Neural cell (in vitro differentiated cells): ENCODE data around the gene MCTP2. TPM values are rescaled to one million over a fixed set of nuclear protein-coding genes. Genes with fewer than 3 reads are reported as not detected.

ENCODE experiments used
- H2AFZ ChIP-seq: fragments of 200-600, 300-800 bp; sonication (generic), shearing (Covaris generic); 2 replicates; pipeline ENCODE4 v1.6.0; 2014; ENCODE audit warnings: low read depth, mild to moderate bottlenecking, antibody characterized with exemption, low read length, moderate library complexity
- H3F3A ChIP-seq: fragments of 200-600 bp; shearing (Covaris generic); 2 replicates; pipeline ENCODE4 v1.6.1; 2016; ENCODE audit warnings: mild to moderate bottlenecking, moderate library complexity, mixed read lengths, antibody characterized with exemption, low read length; ENCODE audit not compliant: insufficient read depth, poor library complexity, severe bottlenecking
- H3K27ac ChIP-seq: fragments of 200-600, 300-800 bp; sonication (generic), shearing (Covaris generic); 2 replicates; pipeline ENCODE4 v1.5.1; 2014; ENCODE audit warnings: mild to moderate bottlenecking, low read length, moderate library complexity
- H3K27me3 ChIP-seq: fragments of 300-800, 200-600 bp; sonication (generic), shearing (Covaris generic); 2 replicates; pipeline ENCODE4 v1.6.0; 2014; ENCODE audit warnings: mild to moderate bottlenecking, low read depth, low read length, moderate library complexity; ENCODE audit not compliant: insufficient read depth
- H3K36me3 ChIP-seq: fragments of 300-800, 200-600 bp; sonication (generic), shearing (Covaris generic); 2 replicates; pipeline ENCODE4 v1.5.1; 2014; ENCODE audit warnings: mild to moderate bottlenecking, antibody characterized with exemption, low read length, moderate library complexity; ENCODE audit not compliant: insufficient read depth
- H3K4me2 ChIP-seq: fragments of 300-800, 200-600 bp; sonication (generic), shearing (Covaris generic); 2 replicates; pipeline ENCODE4 v1.6.0; 2014; ENCODE audit warnings: mild to moderate bottlenecking, low read length
- H3K4me3 ChIP-seq: fragments of 300-800, 200-600 bp; sonication (generic), shearing (Covaris generic); 2 replicates; pipeline ENCODE4 v1.5.1; 2014; ENCODE audit warnings: mild to moderate bottlenecking, low read length, moderate library complexity
- H3K79me2 ChIP-seq: fragments of 200-600 bp; shearing (Covaris generic); replicated peaks from 2 replicates; pipeline ENCODE4 v1.6.0; 2014; ENCODE audit warnings: mild to moderate bottlenecking, low read length, moderate library complexity; ENCODE audit not compliant: insufficient read depth
- H3K9ac ChIP-seq: fragments of 300-800, 200-600 bp; sonication (generic), shearing (Covaris generic); 2 replicates; pipeline ENCODE4 v1.6.1; 2016; ENCODE audit warnings: mild to moderate bottlenecking, low read length, mixed read lengths
- H3K9me2 ChIP-seq: fragments of 200-600 bp; shearing (Covaris generic); 2 replicates; pipeline ENCODE4 v1.6.1; 2016; ENCODE audit warnings: mild to moderate bottlenecking, low read length, mixed read lengths; ENCODE audit not compliant: insufficient read depth
- H3K9me3 ChIP-seq: fragments of 200-600, 300-800 bp; sonication (generic), shearing (Covaris generic); 2 replicates; pipeline ENCODE4 v1.6.1; 2016; ENCODE audit warnings: mild to moderate bottlenecking, mixed run types, low read length, moderate library complexity, mixed read lengths
- H4K20me1 ChIP-seq: fragments of 200-600 bp; shearing (Covaris generic); 2 replicates; pipeline ENCODE4 v1.6.1; 2016; ENCODE audit warnings: mild to moderate bottlenecking, mixed run types; ENCODE audit not compliant: insufficient read depth
- EP300 ChIP-seq: fragments of 450-650 bp; conservative IDR thresholded peaks from 2 replicates; pipeline ENCODE4 v1.6.1; 2014; ENCODE audit warnings: antibody characterized with exemption, mild to moderate bottlenecking, moderate library complexity; ENCODE audit not compliant: poor library complexity, severe bottlenecking
- EZH2 ChIP-seq: fragments of 200-600, 300-800 bp; shearing (Covaris generic), sonication (generic); IDR thresholded peaks from 2 replicates; pipeline ENCODE4 v1.6.1; 2014; ENCODE audit warnings: antibody characterized with exemption, low read length, borderline replicate concordance, mild to moderate bottlenecking; ENCODE audit not compliant: insufficient read depth, poor library complexity, severe bottlenecking
- MXI1 ChIP-seq: fragments of 450-650 bp; conservative IDR thresholded peaks from 2 replicates; pipeline ENCODE4 v1.6.1; 2014; ENCODE audit warnings: antibody characterized with exemption, mild to moderate bottlenecking; ENCODE audit not compliant: poor library complexity, severe bottlenecking
- POLR2AphosphoS5 ChIP-seq: IDR thresholded peaks from 2 replicates; pipeline ENCODE4 v1.6.1; 2012
- RAD21 ChIP-seq: fragments of 450-650 bp; conservative IDR thresholded peaks from 2 replicates; pipeline ENCODE4 v1.6.1; 2014; ENCODE audit warnings: antibody characterized with exemption, mild to moderate bottlenecking, moderate library complexity
- SMC3 ChIP-seq: fragments of 450-650 bp; conservative IDR thresholded peaks from 2 replicates; pipeline ENCODE4 v1.6.1; 2014; ENCODE audit warnings: antibody characterized with exemption, mild to moderate bottlenecking, moderate library complexity; ENCODE audit not compliant: poor library complexity
- TAF1 ChIP-seq: IDR thresholded peaks from 2 replicates; pipeline ENCODE4 v1.6.1; 2012; ENCODE audit warnings: low read depth
- polyA plus RNA-seq: library from polyadenylated mRNA; depleted of rRNA; stranded (reverse); fragments of >200 nt; gene quantifications from 2 replicates; pipeline ENCODE4 v1.2.3, GENCODE V29; 2014
- TF ChIP-seq, protein P1 (sequence below): IDR thresholded peaks from 2 replicates; pipeline ENCODE4 v1.6.1; 2012; ENCODE audit warnings: borderline replicate concordance
- TF ChIP-seq, protein P2 (sequence below): fragments of 450-650 bp; IDR thresholded peaks from 2 replicates; pipeline ENCODE4 v1.5.1; 2014; ENCODE audit warnings: antibody characterized with exemption, mild to moderate bottlenecking, moderate library complexity; ENCODE audit not compliant: poor library complexity, severe bottlenecking

Gene MCTP2
- polyA plus RNA-seq, 1 donor from 2014 or later = not detected

DNA sequence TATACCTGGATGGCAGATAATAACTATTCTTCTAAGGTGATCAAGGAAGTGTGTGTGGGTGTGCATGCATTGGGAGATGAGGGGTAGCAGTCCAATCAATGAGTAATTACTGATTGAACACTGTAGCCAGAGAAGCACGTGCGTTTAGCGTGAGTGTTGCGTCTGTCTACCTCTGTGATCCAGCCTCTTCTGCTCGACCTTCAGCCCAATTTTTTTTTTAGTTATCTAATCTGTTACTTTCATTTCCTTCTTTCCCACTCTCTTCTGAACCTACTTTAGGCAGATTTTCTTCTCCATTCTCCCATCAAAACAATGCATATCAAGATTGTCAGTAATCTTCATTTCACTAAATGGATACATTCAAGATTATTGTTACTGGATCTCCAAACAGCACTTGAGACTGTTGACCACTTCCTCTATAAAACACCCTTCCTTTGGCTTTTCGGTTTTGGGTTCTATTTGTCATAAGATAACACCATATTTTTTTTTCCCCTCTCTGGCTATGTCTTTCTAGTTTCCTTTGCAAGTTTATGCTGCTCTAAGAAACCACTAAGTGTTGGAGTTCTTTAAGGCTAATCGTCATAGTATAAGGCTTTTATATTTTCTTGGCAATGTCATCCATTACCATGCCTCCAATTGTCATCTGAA lies 41.0 kb downstream of the MCTP2 start:
- Histone ChIP-seq H3F3A (no peaks in the 10 kb centered on the region), H3K36me3 (no peaks in the 10 kb centered on the region), H3K27me3 (no peaks in the 10 kb centered on the region), H3K27ac (no peak overlapping the region), H4K20me1 (no peaks in the 10 kb centered on the region), H3K9me2 (no peaks in the 10 kb centered on the region), H2AFZ (no peak overlapping the region), H3K9me3 (no peaks in the 10 kb centered on the region), H3K9ac (no peak overlapping the region), H3K4me2 (no peak overlapping the region), H3K4me3 (no peak overlapping the region), H3K79me2 (no peaks in the 10 kb centered on the region)
- TF ChIP-seq, protein P1, sequence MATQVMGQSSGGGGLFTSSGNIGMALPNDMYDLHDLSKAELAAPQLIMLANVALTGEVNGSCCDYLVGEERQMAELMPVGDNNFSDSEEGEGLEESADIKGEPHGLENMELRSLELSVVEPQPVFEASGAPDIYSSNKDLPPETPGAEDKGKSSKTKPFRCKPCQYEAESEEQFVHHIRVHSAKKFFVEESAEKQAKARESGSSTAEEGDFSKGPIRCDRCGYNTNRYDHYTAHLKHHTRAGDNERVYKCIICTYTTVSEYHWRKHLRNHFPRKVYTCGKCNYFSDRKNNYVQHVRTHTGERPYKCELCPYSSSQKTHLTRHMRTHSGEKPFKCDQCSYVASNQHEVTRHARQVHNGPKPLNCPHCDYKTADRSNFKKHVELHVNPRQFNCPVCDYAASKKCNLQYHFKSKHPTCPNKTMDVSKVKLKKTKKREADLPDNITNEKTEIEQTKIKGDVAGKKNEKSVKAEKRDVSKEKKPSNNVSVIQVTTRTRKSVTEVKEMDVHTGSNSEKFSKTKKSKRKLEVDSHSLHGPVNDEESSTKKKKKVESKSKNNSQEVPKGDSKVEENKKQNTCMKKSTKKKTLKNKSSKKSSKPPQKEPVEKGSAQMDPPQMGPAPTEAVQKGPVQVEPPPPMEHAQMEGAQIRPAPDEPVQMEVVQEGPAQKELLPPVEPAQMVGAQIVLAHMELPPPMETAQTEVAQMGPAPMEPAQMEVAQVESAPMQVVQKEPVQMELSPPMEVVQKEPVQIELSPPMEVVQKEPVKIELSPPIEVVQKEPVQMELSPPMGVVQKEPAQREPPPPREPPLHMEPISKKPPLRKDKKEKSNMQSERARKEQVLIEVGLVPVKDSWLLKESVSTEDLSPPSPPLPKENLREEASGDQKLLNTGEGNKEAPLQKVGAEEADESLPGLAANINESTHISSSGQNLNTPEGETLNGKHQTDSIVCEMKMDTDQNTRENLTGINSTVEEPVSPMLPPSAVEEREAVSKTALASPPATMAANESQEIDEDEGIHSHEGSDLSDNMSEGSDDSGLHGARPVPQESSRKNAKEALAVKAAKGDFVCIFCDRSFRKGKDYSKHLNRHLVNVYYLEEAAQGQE = no peak
- no peak for TF ChIP-seq EZH2

DNA sequence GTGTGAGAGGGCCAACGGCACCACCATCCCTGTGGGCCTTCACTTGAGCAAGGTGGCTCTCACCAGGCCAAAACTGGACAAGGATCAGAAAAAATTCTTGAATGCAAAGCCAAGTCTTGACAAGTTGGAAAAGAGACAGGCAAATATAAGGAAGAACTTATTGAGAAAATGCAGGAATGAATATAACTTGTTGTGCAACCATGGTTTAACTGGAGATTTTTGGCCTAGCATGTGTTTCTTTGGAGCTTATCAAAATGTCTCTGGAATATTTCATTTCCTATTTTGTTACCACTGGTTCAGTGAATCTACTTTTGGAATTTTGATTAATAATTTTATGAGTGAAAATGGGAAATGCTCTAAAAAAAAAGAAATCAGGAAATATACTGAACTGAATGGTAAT lies 42.5 kb downstream of the MCTP2 start:
- no peak overlapping the region for H3K27ac ChIP-seq
- no peaks in the 10 kb centered on the region for H3K27me3 ChIP-seq
- H3F3A ChIP-seq = no peaks in the 10 kb centered on the region
- H3K4me3 ChIP-seq = no peak overlapping the region
- H3K4me2 ChIP-seq = no peak overlapping the region
- no peak overlapping the region for H2AFZ ChIP-seq
- TF ChIP-seq RAD21 = no peak
- TF ChIP-seq POLR2AphosphoS5 = no peak
- TF ChIP-seq EZH2 = no peak
- TF ChIP-seq, protein P2, sequence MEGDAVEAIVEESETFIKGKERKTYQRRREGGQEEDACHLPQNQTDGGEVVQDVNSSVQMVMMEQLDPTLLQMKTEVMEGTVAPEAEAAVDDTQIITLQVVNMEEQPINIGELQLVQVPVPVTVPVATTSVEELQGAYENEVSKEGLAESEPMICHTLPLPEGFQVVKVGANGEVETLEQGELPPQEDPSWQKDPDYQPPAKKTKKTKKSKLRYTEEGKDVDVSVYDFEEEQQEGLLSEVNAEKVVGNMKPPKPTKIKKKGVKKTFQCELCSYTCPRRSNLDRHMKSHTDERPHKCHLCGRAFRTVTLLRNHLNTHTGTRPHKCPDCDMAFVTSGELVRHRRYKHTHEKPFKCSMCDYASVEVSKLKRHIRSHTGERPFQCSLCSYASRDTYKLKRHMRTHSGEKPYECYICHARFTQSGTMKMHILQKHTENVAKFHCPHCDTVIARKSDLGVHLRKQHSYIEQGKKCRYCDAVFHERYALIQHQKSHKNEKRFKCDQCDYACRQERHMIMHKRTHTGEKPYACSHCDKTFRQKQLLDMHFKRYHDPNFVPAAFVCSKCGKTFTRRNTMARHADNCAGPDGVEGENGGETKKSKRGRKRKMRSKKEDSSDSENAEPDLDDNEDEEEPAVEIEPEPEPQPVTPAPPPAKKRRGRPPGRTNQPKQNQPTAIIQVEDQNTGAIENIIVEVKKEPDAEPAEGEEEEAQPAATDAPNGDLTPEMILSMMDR = no peak
- no peak for TF ChIP-seq SMC3
- TF ChIP-seq, protein P1 = no peak
- no peak for TF ChIP-seq MXI1
- TF ChIP-seq TAF1 = no peak
- no peak for TF ChIP-seq EP300
- H3K9ac ChIP-seq = no peak overlapping the region
- no peaks in the 10 kb centered on the region for H3K9me2 ChIP-seq
- no peaks in the 10 kb centered on the region for H4K20me1 ChIP-seq
- no peaks in the 10 kb centered on the region for H3K9me3 ChIP-seq
- no peaks in the 10 kb centered on the region for H3K36me3 ChIP-seq
- no peaks in the 10 kb centered on the region for H3K79me2 ChIP-seq
